Stimulated activated CD8-positive, alpha-beta memory T cell treated with anti-CD3 and anti-CD28 coated beads, Interleukin-2, amount 100 ng/mL, for 1 hour (primary cell): ENCODE measurements around the gene ATP8A2.
"Not testable (repeated sequence)": the region's sequence is repeated elsewhere in the genome, so short reads cannot be mapped to it uniquely, and the experiment has no call there.

Source experiments
- DNase-seq, 2 donors: peaks; one replicate each; pipeline ENCODE4 v3.0.0-alpha.2; 2020; ENCODE audit warnings: low read depth in 2 of 2

Gene ATP8A2

DNA sequence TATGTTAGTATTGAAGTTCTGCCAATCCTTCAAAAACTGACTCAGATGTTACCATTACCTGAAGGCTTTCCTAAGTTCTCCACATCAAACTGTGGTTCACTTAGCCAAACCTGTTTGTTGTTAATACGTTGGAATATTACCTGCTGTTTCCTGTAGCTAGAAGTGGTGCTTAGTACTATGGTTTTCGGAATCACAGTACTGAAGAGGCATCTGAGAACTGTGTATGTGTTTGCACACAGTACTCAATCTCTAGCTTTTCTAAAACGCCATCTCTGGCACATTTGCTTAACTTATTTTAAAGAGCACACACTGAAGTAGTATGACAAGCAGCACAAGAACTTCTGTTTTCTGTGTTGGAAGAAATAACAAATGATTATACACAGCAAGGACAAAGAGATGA lies 431.9 kb downstream of the ATP8A2 start:
- no peak for DNase-seq

DNA sequence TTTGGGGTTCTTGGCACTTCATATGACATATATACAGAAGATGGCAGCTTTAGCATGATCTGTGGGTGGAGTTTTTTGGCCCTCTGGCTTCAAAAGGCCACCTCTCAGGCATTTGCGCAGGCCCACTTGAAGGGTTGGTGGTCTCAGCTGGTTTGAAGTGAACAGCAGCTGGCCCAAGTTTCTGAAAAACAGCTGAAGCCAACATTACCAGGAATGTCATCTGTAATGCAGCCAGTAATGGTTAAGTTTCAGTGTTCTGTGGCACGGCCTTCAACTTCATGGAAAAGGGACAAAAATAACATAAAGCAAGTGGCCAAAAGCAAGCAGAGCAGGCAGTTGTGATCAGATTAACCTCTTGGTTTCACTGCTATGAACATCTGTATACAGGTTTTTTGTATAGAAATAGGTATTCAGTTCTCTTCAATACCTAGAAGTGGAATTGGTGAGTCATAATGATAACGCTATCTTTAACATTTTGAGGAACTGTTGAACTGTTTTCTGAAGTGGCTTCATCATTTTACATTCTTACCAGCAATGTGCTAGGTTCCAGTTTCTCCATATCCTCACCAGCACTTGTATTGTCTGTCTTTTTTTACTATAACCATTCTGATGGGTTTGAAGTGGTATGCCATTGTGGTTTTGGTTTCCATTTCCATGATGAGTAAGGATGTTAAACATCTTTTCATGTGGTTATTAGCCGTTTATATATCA lies 434.6 kb downstream of the ATP8A2 start:
- no peak for DNase-seq

DNA sequence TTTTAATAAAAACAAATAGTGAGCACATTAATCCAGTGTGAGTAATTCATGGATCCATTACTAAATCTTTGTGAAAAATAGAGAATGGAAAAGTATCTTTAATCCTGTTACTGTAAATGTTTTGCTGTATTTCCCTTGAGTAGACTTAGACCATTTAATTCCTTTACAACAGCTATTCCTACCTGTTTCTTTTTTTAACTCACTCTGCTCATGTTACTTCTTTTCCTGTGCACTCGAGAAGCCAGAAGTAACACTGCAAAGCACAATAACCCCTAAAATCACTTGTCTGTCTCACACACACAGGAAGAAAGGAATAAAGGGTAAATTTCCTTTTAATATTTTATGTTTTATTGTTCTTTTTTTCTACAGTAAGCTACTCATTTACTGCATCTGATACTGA lies 435.8 kb downstream of the ATP8A2 start:
- DNase-seq: no peak

DNA sequence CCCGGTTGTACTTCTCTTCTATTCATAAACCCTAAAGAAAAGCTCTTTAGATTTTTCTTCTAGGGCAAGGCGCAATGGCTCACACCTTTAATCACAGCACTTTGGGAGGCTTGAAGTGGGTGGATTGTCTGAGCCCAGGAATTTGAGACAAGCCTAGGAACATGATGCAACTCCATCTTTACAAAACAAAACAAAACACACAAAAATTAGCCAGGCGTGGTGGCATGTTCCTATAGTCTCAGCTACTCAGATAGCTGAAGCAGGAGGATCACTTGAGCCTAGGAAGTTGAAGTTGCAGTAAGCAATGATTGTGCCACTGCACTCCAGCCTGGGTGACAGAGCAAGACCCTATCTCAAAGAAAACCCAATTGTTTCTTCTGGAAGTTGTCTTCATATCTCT lies 439.7 kb downstream of the ATP8A2 start:
- DNase-seq: no peak

DNA sequence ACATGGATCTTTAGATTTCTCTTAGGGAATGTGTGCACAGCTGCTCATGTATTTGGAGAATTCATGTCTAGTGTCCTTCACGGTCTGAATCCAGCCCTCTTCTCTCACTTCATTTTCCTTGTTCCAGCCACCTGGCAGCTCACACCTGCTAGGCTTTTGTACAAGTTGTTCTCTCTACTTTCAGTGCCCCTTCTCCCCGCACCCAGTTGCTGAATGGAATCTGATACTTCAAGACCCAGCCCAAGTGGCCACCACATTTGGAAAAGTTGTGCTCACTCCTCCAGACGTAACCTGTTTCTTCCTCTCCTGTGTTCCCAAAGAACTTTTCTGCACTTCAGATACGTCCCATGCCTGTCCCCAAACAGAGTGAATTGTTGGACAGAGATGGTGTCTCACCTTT lies 444.5 kb downstream of the ATP8A2 start:
- no peak for DNase-seq

DNA sequence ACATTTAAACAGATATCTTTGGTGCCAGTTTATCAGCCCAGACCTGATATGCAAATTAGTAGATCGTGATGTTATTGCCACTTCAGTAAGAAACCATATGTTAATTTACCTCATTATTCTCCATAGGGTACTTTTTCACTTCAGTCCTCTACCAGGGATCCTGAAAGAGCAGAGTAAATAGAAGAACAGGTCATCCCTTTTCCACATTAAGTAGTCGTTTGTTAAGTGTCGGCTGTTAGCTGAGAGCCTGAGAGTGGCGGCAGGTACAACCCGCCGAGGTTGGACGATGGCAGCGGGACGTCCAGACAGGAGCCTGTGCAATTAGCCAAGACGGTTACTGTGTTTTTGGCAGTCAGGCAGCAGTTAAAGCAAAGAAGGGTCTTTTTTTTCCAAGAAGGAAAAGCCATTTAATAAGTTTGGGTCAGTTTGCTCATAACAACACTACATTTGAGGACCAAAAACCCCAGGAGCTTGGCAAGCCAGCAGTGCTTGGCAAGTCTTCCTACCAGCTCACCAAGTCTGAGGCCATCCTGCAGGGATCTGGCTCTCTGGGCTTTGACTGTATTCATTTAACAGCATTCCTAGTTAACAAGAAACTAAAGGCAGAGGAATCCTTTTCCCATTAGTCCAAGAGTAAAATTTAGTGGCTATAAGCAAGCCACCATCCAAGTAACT lies 448.2 kb downstream of the ATP8A2 start:
- no peak for DNase-seq

DNA sequence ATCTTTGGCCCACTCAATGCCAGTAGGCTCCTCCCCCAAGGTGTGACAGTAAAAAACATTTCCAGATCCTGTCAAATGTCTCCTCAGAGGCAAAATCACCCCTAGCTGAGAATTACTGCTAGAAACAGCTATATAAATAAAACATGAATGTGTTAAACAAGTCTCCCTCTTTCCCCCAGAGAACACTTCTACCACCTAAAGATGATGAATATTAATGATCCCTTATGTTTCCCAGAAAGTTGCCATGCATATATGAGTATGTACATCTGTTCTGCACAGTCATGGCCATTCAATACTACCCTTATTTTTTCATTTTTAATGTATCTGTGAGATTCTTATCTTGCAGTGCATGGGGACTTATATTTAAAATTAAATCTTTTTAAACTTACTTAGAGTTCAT lies 450.0 kb downstream of the ATP8A2 start:
- DNase-seq: no peak

DNA sequence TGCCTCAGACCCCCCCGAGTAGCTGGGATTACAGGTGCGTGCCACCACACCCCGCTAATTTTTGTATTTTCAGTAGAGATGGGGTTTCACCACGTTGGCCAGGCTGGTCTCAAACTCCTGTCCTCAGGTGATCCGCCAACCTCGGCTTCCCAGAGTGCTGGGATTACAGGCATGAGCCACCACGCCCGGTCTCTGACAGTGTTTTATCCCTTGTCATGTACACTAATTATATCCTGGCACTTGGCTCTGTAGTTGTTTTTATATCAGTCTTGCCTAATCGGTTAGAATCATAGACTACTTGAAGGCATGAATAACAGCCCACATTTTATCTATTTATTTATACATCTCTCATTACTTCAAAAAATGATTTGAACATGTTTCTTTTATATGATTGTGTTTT lies 455.4 kb downstream of the ATP8A2 start:
- DNase-seq: not testable (repeated sequence)

DNA sequence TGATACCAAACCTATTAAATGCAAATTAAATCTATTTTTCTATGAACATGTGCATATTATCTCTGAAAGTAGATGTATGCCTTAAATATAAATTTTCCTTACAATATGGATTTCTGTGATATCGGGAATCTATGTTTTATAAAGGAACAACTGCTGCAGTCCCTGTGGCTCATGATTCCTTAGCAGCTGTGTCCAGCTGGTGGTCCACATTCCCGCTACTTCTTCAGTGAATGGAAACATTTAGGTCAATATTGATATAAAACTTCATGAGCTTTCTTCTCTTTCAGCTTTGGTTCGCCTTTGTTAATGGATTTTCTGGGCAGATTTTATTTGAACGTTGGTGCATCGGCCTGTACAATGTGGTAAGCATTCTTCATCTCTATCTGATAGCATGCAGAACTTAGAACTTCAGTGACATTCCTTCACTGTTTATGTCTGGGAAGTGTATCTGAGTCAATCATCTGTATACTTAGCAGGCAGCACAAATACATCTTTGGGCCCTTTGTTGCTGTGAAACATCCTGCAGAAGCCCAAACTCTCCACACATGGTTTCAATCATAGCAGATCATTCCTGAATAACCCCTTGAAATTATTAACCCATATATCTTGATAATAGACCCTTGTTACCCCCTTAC lies 456.2 kb downstream of the ATP8A2 start:
- DNase-seq: no peak

DNA sequence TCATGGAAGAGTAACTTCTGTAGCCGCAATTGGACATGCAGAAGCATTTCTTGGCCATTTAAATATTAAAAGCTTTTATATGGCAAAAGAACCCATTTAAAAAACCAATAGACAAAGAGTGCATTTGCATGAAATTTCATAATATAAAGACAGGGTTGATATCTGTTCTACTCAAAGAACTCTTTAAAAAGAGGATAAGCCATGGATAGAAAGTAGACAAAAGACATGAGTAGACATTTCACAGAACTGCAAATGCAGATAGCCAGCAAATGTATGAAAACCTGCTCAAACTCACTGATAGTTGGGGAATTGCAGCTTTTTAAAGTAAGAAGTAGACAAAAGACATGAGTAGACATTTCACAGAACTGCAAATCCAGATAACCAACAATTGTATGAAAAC lies 462.0 kb downstream of the ATP8A2 start:
- no peak for DNase-seq

DNA sequence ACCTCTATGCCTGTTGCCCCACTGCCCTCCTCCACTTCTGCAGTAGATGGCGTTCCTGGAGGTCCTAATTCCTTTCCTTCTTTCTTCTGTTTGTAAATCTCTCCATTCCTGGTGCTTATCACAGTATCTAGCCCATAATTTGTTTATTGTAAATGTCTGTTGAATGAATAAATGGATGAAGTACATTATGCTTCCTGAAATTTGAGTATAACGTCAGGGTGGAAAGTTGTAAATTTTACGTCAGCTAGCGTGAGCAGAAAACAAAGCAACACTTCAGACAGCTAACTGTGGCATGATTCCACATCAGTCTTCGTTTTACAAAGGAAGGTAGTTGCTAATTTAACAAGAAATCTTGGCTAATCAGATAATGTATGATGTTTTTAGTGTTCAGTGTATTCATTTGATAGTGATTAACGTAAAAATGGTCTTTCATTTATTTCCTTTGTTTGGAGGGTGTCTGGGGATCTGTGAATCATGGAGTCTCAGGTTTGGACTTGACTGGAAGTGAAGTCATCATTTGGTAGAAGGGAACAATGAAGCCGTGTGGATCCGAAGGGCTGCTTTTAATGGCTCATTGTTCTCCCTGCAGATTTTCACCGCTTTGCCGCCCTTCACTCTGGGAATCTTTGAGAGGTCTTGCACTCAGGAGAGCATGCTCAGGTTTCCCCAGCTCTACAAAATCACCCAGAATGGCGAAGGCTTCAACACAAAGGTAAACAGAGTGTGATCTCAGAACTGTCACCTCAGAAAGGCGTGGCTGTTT lies 465.0 kb downstream of the ATP8A2 start:
- DNase-seq: no peak

DNA sequence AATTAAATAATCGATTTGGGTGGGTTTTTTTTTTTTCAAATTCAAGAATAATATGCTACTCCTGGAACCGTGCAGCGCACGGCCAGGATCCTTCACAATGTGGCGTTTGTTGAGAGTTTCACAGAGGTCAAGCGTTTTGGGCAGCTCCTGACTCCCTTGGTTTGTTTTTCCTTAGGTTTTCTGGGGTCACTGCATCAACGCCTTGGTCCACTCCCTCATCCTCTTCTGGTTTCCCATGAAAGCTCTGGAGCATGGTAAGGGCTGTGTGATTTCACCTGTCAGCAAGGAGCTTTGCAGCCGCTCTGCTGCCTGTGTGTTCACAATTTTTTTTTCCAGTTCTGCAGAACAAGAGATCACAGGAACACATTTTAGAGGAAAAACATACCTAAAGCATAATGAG lies 467.6 kb downstream of the ATP8A2 start:
- DNase-seq: no peak

DNA sequence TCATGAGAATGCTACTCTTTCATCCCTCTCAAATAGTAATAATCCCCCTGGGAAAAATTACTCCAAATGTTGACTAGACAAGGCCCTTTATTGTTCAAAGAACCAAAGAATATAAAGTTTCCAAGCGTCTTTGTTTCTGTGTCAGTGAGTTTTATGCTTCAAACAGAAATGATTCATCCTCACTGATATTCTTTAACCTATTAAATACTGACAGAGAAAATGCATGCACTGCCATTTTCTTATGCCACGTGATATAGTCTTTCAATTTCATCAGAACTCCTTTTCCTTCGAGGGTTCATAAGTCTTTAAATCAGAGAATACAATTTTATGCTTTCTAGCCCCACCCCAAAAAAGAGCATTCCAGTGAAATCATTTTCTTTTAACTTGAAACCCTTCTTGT lies 468.5 kb downstream of the ATP8A2 start:
- DNase-seq: no peak

DNA sequence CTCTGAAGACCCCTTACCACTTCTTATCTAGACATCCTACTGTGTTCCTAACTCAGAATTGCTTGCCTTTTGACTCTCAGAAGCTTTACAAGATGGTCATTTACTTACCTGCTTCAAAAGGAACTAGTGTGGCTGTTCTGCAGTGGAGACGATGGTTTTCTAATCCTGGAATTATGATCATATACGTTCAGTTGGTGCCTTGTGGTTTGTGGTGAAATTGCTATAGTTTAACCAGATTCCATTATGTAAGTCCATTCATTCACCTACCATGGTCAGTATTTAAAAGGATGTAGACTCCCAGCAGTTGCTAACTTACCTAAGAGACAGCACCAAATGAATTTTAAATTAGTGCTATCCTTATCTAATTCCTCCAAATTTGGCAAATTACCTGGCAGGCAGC lies 469.2 kb downstream of the ATP8A2 start:
- no peak for DNase-seq

DNA sequence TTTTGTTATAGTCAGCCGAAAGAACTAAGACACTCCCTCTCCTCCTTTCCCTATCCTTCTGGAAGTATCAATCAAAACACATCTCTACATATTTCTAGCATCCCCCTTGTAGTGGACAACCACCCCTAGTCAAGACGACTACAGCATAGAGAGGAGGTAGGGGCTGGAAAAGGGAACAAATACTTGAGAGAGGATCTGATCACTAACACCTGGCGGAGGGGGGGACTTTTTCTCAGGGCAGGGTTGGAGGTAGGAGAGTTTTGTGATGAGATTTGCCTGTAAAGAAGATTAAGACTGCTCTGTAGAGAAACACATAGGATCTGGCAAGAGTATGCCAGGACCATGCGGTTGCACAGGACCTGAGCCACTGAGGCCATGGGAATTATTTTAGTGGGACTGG lies 471.9 kb downstream of the ATP8A2 start:
- no peak for DNase-seq

DNA sequence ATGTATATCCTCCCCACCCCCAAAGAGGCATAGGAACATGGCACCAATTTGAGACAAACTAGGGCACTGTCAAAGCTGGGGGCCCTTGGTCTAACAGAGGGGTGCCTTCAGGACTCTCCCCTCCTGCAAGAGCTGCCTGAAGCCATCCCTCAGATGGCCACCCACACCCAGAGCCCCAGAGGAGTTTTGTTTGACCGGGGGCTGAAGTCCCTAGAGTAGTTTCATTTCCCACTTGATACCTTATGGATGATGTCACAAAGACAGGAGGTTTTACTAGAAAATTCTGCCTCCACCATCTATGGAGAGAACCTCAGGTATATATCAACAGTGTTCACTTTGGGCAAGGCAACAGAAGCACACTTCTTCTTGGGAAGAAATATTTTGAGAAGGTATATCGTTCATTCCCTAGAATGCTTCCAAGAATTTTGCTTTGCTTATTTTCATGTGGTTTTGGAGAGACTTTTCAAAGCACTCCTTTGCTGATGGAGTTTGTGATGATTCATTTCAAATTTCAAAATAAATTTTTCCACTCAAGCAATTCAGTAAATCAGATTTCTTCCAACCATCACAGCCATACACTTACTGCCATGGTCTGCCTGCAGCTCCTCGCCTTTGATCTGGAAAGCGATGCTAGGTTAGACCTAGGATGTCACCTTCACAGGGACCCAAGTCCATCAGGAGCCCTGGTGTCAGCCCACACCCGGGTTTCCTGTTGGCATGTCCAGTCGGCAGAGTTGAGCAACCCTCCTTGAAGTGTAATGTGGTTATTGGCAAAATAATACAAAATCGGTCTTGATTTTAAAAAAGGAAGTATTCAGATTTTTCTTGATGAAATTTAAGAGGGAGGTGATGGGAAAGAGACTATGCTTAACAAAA lies 473.0 kb downstream of the ATP8A2 start:
- no peak for DNase-seq

DNA sequence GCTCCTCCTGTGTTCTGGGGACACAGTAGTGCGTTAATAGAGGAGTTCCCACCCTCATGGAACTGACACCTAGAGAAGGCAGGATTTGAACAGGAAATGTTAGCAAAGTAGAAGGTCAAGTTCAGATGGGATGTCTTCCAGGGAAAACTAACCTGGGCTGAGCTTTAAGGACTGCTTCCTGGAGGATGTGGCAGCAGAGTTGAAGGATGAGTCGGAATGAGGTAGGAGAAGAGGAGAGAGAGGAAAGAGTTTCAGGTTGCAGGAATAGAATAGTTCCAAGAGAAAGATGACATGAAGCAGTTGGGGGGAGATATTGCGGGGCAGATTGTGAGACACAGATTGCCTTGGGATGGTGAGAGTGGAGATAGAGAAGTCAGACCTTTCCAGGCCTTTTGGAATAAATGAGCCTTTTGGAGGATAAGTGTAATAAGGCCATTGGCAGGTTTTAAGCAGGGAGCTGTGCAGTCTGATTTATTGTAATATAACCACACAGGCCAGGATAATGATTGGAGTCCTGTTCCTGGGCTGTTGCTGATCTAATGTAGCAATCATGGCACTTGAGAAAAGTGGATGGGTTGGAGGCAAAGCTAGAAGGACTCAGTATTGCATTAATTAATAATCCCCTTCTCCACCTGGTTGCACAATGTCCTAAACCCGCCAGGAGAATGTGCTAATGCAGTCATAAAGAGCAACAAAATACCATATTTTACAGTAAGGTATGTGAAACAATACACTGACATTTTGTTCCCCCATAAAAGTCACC lies 474.6 kb downstream of the ATP8A2 start:
- no peak for DNase-seq

DNA sequence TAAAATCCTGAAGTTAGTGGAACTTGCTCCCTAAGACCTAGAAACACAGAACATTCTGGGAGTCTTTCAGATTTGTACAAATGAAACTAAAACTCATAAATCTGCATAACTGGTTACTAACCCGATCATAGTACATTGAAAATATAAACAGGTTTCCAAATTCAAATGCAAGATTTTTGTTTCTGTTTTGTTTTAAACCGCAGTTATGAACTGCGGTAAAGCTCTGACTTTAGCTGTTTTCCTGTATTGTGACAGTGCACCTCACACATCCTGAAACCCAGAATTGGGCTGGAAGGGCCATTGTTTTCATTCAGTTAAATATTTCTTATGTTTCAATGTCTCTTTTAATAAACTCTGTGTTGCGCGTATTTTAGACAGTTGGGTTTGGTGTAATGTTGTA lies 475.4 kb downstream of the ATP8A2 start:
- DNase-seq: no peak

DNA sequence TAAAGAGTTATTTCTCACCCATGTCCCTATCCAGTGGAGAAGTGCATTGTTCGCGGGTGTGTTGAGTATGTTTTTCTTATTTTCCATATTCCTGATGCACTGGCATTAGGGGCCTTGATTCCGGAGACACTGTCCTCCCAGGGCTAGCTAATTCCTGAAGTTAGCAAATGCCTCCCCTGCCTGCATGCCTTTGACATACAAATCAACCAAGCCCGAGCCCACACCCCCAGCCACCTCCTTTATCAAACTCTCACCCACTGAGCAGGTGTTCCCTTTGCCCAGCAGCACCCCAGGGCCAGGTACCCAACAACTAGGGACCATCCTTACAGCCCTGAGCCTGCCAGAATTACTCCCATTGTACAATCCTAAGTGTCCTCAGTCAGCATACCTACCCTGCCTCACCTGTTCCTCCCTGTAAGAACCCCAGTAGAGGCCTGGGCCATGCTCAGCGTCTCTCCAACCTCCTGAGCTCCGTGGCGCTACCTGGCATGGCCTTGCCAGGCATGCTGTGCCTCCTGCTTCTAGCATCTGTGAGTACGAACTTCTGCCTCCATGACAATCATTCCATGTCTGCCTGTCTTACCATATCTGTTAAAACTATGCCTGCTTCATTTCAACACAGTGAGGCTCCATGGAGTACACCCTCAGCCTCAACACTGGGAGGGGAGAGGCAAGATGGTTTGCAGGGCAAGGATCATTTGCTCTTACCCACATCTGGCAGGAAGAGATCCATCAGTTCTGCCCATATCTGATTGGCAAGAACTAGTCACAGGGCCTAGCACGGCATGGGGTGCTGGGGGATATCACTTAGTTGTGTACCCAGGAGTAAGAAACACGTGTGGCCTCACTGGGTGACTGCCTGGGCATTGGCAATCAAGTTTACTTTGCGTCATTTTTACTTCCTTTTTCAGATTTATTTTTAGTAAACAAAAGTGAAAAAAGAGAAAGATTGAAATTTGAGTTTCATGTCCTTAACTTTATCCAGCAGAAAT lies 476.2 kb downstream of the ATP8A2 start:
- DNase-seq: no peak
